ENCODE results near the gene ABI2. TPM values are rescaled to one million over a fixed set of nuclear protein-coding genes. Genes with fewer than 3 reads are reported as not detected.
"Not testable (repeated sequence)": the region's sequence is repeated elsewhere in the genome, so short reads cannot be mapped to it uniquely, and the experiment has no call there.

Gene ABI2
- polyA plus RNA-seq: 1 to 10 TPM; 5.1 to 6.4 TPM

GRCh38 chr2:203327901-203328759, at the start of gene ABI2:
Gene ABI2, plus strand, starts transcription at chr2:203328394. Its CDS starts 121 bp downstream, at chr2:203328515.
- Histone ChIP-seq H3K4me3 (ENCODE audit: low read depth in 1 of 2, low read length in 2 of 2) (peak within 1 kb of the TSS; percentile 83 to 90), H3K27me3 (ENCODE audit: control insufficient read depth in 1 of 2, insufficient read depth in 2 of 2, low read length in 2 of 2) (no peaks in the 10 kb centered on the region), H3K4me1 (ENCODE audit: control insufficient read depth in 2 of 2, insufficient read depth in 2 of 2, low read length in 1 of 2) (no peaks in the 10 kb centered on the region), H3K27ac (ENCODE audit: low read depth in 2 of 2, low read length in 1 of 2) (peak within 1 kb of the TSS; percentile 66 to 76), H3K36me3 (ENCODE audit: control insufficient read depth in 2 of 2, insufficient read depth in 2 of 2, low read length in 1 of 2) (no peaks in the 10 kb centered on the region), H3K9me3 (ENCODE audit: control insufficient read depth in 2 of 2, insufficient read depth in 1 of 2, low read depth in 1 of 2, low read length in 1 of 2) (no peaks in the 10 kb centered on the region)
- 0 to 1% methylated on average over 61 to 98 of the region's 98 CpGs for WGBS, 2 donors

- peaks cover 3 to 6% of the 10 kb centered on the region in 2 donors for H3K36me3 ChIP-seq (ENCODE audit: control insufficient read depth in 2 of 2, insufficient read depth in 2 of 2, low read length in 1 of 2)
- H3K9me3 ChIP-seq (ENCODE audit: control insufficient read depth in 2 of 2, insufficient read depth in 1 of 2, low read depth in 1 of 2, low read length in 1 of 2): no peaks in the 10 kb centered on the region
- H3K27me3 ChIP-seq (ENCODE audit: control insufficient read depth in 1 of 2, insufficient read depth in 2 of 2, low read length in 2 of 2): no peaks in the 10 kb centered on the region
- no peak overlapping the region for H3K27ac ChIP-seq (ENCODE audit: low read depth in 2 of 2, low read length in 1 of 2)
- H3K4me1 ChIP-seq (ENCODE audit: control insufficient read depth in 2 of 2, insufficient read depth in 2 of 2, low read length in 1 of 2): no peaks in the 10 kb centered on the region
- H3K4me3 ChIP-seq (ENCODE audit: low read depth in 1 of 2, low read length in 2 of 2): no peak overlapping the region
Observed at GRCh38 chr2:203279288-203279687, 48.9 kb upstream of the ABI2 start.

GRCh38 chr2:203280428-203281064, 47.6 kb upstream of the ABI2 start:
- no peak overlapping the region for H3K4me3 ChIP-seq (ENCODE audit: low read depth in 1 of 2, low read length in 2 of 2)
- WGBS, 2 donors: 84 to 87% methylated on average over 6 of the region's 6 CpGs

DNA sequence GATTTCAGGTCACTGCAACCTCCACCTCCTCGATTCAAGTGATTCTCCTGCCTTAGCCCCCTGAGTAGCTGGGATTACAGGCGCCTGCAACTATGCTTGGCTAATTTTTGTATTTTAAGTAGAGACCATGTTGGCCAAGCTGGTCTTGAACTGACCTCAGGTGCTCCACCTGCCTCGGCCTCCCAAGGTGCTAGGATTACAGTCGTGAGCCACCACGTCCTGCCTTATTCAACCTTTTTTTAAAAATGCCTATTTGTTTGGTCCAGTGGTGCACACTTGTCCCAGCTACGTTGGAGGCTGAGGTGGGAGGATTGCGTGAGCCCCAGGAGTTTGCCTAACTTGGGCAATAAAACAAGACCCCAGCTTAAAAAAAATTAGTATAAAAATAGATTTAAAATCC, 46.1 kb upstream of the ABI2 start:
- Histone ChIP-seq H3K9me3 (ENCODE audit: control insufficient read depth in 2 of 2, insufficient read depth in 1 of 2, low read depth in 1 of 2, low read length in 1 of 2) (no peaks in the 10 kb centered on the region), H3K27ac (ENCODE audit: low read depth in 2 of 2, low read length in 1 of 2) (no peak overlapping the region), H3K4me1 (ENCODE audit: control insufficient read depth in 2 of 2, insufficient read depth in 2 of 2, low read length in 1 of 2) (no peaks in the 10 kb centered on the region), H3K27me3 (ENCODE audit: control insufficient read depth in 1 of 2, insufficient read depth in 2 of 2, low read length in 2 of 2) (no peaks in the 10 kb centered on the region), H3K4me3 (ENCODE audit: low read depth in 1 of 2, low read length in 2 of 2) (no peak overlapping the region), H3K36me3 (ENCODE audit: control insufficient read depth in 2 of 2, insufficient read depth in 2 of 2, low read length in 1 of 2) (peaks cover 6 to 10% of the 10 kb centered on the region in 2 donors)
- WGBS, 2 donors: 96 to 97% methylated on average over 7 of the region's 7 CpGs

More at GRCh38 chr2:203280428-203281064, 47.6 kb upstream of the ABI2 start:
- peaks cover 6 to 7% of the 10 kb centered on the region in 2 donors for H3K36me3 ChIP-seq (ENCODE audit: control insufficient read depth in 2 of 2, insufficient read depth in 2 of 2, low read length in 1 of 2)
- H3K9me3 ChIP-seq (ENCODE audit: control insufficient read depth in 2 of 2, insufficient read depth in 1 of 2, low read depth in 1 of 2, low read length in 1 of 2): no peaks in the 10 kb centered on the region
- H3K27ac ChIP-seq (ENCODE audit: low read depth in 2 of 2, low read length in 1 of 2): no peak overlapping the region
- no peaks in the 10 kb centered on the region for H3K4me1 ChIP-seq (ENCODE audit: control insufficient read depth in 2 of 2, insufficient read depth in 2 of 2, low read length in 1 of 2)
- no peaks in the 10 kb centered on the region for H3K27me3 ChIP-seq (ENCODE audit: control insufficient read depth in 1 of 2, insufficient read depth in 2 of 2, low read length in 2 of 2)

- no peaks in the 10 kb centered on the region for H3K9me3 ChIP-seq (ENCODE audit: control insufficient read depth in 2 of 2, insufficient read depth in 1 of 2, low read depth in 1 of 2, low read length in 1 of 2)
- no peaks in the 10 kb centered on the region for H3K4me1 ChIP-seq (ENCODE audit: control insufficient read depth in 2 of 2, insufficient read depth in 2 of 2, low read length in 1 of 2)
- H3K4me3 ChIP-seq (ENCODE audit: low read depth in 1 of 2, low read length in 2 of 2): no peak overlapping the region
- 91 to 95% methylated on average over 2 of the region's 2 CpGs for WGBS, 2 donors
- H3K36me3 ChIP-seq (ENCODE audit: control insufficient read depth in 2 of 2, insufficient read depth in 2 of 2, low read length in 1 of 2): peaks cover 3 to 6% of the 10 kb centered on the region in 2 donors
- no peaks in the 10 kb centered on the region for H3K27me3 ChIP-seq (ENCODE audit: control insufficient read depth in 1 of 2, insufficient read depth in 2 of 2, low read length in 2 of 2)
- H3K27ac ChIP-seq (ENCODE audit: low read depth in 2 of 2, low read length in 1 of 2): no peak overlapping the region
Observed at GRCh38 chr2:203286532-203286931, 41.7 kb upstream of the ABI2 start.

DNA sequence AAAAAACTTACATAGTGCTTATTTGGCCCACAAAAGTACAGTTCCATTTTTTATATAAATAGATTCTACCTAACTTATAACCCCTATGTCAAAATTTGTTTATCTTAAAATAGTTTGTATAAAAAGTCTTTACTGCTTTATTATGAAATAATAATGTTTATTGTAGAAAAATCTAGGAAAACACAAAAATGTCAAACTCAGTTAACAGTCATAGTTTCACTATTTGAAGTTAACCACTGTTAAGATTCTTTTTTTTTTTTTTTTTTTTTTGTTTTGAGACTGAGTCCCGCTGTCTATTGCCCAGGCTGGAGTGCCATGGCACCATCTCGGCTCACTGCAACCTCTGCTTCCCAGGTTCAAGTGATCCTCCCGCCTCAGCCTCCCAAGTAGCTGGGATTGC, 26.5 kb upstream of the ABI2 start:
- Histone ChIP-seq H3K27ac (ENCODE audit: low read depth in 2 of 2, low read length in 1 of 2) (no peak overlapping the region), H3K36me3 (ENCODE audit: control insufficient read depth in 2 of 2, insufficient read depth in 2 of 2, low read length in 1 of 2) (no peaks in the 10 kb centered on the region), H3K27me3 (ENCODE audit: control insufficient read depth in 1 of 2, insufficient read depth in 2 of 2, low read length in 2 of 2) (no peaks in the 10 kb centered on the region), H3K4me3 (ENCODE audit: low read depth in 1 of 2, low read length in 2 of 2) (no peak overlapping the region), H3K9me3 (ENCODE audit: control insufficient read depth in 2 of 2, insufficient read depth in 1 of 2, low read depth in 1 of 2, low read length in 1 of 2) (no peaks in the 10 kb centered on the region), H3K4me1 (ENCODE audit: control insufficient read depth in 2 of 2, insufficient read depth in 2 of 2, low read length in 1 of 2) (no peaks in the 10 kb centered on the region)
- WGBS, 2 donors: 97 to 98% methylated on average over 3 of the region's 3 CpGs

- H3K36me3 ChIP-seq (ENCODE audit: control insufficient read depth in 2 of 2, insufficient read depth in 2 of 2, low read length in 1 of 2); H3K27me3 ChIP-seq (ENCODE audit: control insufficient read depth in 1 of 2, insufficient read depth in 2 of 2, low read length in 2 of 2); H3K4me3 ChIP-seq (ENCODE audit: low read depth in 1 of 2, low read length in 2 of 2); H3K4me1 ChIP-seq (ENCODE audit: control insufficient read depth in 2 of 2, insufficient read depth in 2 of 2, low read length in 1 of 2); H3K9me3 ChIP-seq (ENCODE audit: control insufficient read depth in 2 of 2, insufficient read depth in 1 of 2, low read depth in 1 of 2, low read length in 1 of 2); H3K27ac ChIP-seq (ENCODE audit: low read depth in 2 of 2, low read length in 1 of 2): not testable (repeated sequence)
- 96 to 97% methylated on average over 8 of the region's 8 CpGs for WGBS, 2 donors
Observed at GRCh38 chr2:203302586-203302985, 25.6 kb upstream of the ABI2 start.

DNA sequence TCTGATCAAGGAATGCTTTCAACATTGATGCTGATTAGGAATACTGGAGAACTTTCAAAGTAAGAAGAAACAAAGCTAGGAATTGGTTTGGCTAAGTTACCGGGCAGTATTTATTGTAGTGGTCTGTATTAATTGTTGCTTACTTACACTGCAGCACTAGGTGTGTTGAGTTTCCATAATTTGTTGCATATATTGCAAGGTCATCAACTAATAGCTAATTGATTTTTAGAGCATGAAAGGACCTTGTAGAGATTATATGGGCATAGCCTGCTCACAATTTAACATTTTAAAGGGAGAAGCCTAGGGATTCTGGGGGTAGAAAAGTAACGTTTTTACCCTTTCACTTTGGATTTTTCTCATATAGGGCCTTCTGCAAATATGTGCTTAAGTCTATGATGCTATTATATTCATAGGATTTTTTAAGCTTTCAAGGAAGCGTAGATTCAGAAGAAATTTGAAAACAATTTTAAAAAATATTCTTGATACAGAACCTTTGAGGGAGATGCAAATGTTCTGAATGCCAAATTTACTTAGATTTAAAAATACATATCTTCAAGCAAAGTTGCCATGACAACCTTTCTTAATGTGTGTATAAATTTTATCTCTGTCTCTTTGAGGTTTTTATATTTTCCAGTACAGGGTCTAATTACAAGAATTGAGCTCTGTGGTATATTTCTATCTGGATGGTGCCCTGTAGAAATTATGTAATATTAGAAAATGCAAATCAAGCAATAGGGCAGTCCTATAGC, 17.3 kb upstream of the ABI2 start:
- 90 to 92% methylated on average over 3 of the region's 3 CpGs for WGBS, 2 donors
- H3K4me3 ChIP-seq (ENCODE audit: low read depth in 1 of 2, low read length in 2 of 2): no peak overlapping the region
- H3K9me3 ChIP-seq (ENCODE audit: control insufficient read depth in 2 of 2, insufficient read depth in 1 of 2, low read depth in 1 of 2, low read length in 1 of 2): no peaks in the 10 kb centered on the region
- no peaks in the 10 kb centered on the region for H3K4me1 ChIP-seq (ENCODE audit: control insufficient read depth in 2 of 2, insufficient read depth in 2 of 2, low read length in 1 of 2)
- no peak overlapping the region for H3K27ac ChIP-seq (ENCODE audit: low read depth in 2 of 2, low read length in 1 of 2)
- no peaks in the 10 kb centered on the region for H3K36me3 ChIP-seq (ENCODE audit: control insufficient read depth in 2 of 2, insufficient read depth in 2 of 2, low read length in 1 of 2)
- H3K27me3 ChIP-seq (ENCODE audit: control insufficient read depth in 1 of 2, insufficient read depth in 2 of 2, low read length in 2 of 2): no peaks in the 10 kb centered on the region

GRCh38 chr2:203326356-203326755, 1.8 kb upstream of the ABI2 start:
- H3K4me3 ChIP-seq (ENCODE audit: low read depth in 1 of 2, low read length in 2 of 2): no peak overlapping the region
- H3K36me3 ChIP-seq (ENCODE audit: control insufficient read depth in 2 of 2, insufficient read depth in 2 of 2, low read length in 1 of 2): no peaks in the 10 kb centered on the region
- H3K27ac ChIP-seq (ENCODE audit: low read depth in 2 of 2, low read length in 1 of 2): no peak overlapping the region
- no peaks in the 10 kb centered on the region for H3K9me3 ChIP-seq (ENCODE audit: control insufficient read depth in 2 of 2, insufficient read depth in 1 of 2, low read depth in 1 of 2, low read length in 1 of 2)
- 74 to 86% methylated on average over 1 of the region's 1 CpG for WGBS, 2 donors
- H3K27me3 ChIP-seq (ENCODE audit: control insufficient read depth in 1 of 2, insufficient read depth in 2 of 2, low read length in 2 of 2): no peaks in the 10 kb centered on the region
- H3K4me1 ChIP-seq (ENCODE audit: control insufficient read depth in 2 of 2, insufficient read depth in 2 of 2, low read length in 1 of 2): no peaks in the 10 kb centered on the region
